ENCODE results near the gene UTF1. TPM values are rescaled to one million over a fixed set of nuclear protein-coding genes. Genes with fewer than 3 reads are reported as not detected.

The UTF1 gene
- total and polyA plus RNA-seq, 2 donors from 2014 or later, result not detected

GRCh38 chr10:133255323-133255722 lies 25.3 kb downstream of the UTF1 start:
- Histone ChIP-seq H3K4me3 (ENCODE audit: low read length in 3 of 3) (no peak overlapping the region), H3K36me3 (ENCODE audit: control insufficient read depth in 2 of 3, insufficient read depth in 3 of 3, low read length in 3 of 3) (no peaks in the 10 kb centered on the region), H3K4me1 (ENCODE audit: control insufficient read depth in 2 of 3, insufficient read depth in 2 of 3, low read depth in 1 of 3, low read length in 3 of 3) (peaks cover 0 to 7% (median 0%) of the 10 kb centered on the region in 3 donors), H3K27me3 (ENCODE audit: control insufficient read depth, insufficient read depth, low read length) (no peaks in the 10 kb centered on the region), H3K9me3 (ENCODE audit: control insufficient read depth in 2 of 3, insufficient read depth in 1 of 3, low read length in 3 of 3) (no peaks in the 10 kb centered on the region), H3K9ac (ENCODE audit: low read length in 3 of 3) (no peak overlapping the region), H3K27ac (ENCODE audit: low read depth in 2 of 2, low read length in 2 of 2) (no peak overlapping the region)
- TF ChIP-seq, protein P1, sequence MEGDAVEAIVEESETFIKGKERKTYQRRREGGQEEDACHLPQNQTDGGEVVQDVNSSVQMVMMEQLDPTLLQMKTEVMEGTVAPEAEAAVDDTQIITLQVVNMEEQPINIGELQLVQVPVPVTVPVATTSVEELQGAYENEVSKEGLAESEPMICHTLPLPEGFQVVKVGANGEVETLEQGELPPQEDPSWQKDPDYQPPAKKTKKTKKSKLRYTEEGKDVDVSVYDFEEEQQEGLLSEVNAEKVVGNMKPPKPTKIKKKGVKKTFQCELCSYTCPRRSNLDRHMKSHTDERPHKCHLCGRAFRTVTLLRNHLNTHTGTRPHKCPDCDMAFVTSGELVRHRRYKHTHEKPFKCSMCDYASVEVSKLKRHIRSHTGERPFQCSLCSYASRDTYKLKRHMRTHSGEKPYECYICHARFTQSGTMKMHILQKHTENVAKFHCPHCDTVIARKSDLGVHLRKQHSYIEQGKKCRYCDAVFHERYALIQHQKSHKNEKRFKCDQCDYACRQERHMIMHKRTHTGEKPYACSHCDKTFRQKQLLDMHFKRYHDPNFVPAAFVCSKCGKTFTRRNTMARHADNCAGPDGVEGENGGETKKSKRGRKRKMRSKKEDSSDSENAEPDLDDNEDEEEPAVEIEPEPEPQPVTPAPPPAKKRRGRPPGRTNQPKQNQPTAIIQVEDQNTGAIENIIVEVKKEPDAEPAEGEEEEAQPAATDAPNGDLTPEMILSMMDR (IDR thresholded peaks at IDR 0.05; ENCODE audit: borderline replicate concordance, extremely low read depth, insufficient read depth), result no peak
- DNase-seq (no peak), FAIRE-seq (no peak)
- intact Hi-C loops (cut with DNase I), result no loop called here

- no peaks in the 10 kb centered on the region for H3K36me3 ChIP-seq (ENCODE audit: control insufficient read depth in 2 of 3, insufficient read depth in 3 of 3, low read length in 3 of 3)
- no peaks in the 10 kb centered on the region for H3K27me3 ChIP-seq (ENCODE audit: control insufficient read depth, insufficient read depth, low read length)
- intact Hi-C loops (cut with DNase I), result no loop called here
- TF ChIP-seq, protein P1 (IDR thresholded peaks at IDR 0.05; ENCODE audit: borderline replicate concordance, extremely low read depth, insufficient read depth), result peak; percentile 53
- DNase-seq (peak in 3 of 5 donors; percentile 74 to 90 (median 75)), FAIRE-seq (no peak)
- peaks cover 0 to 13% (median 0%) of the 10 kb centered on the region in 3 donors for H3K4me1 ChIP-seq (ENCODE audit: control insufficient read depth in 2 of 3, insufficient read depth in 2 of 3, low read depth in 1 of 3, low read length in 3 of 3)
- H3K4me3 ChIP-seq (ENCODE audit: low read length in 3 of 3), result no peak overlapping the region
- H3K9ac ChIP-seq (ENCODE audit: low read length in 3 of 3), result no peak overlapping the region
- H3K27ac ChIP-seq (ENCODE audit: low read depth in 2 of 2, low read length in 2 of 2), result no peak overlapping the region
- no peaks in the 10 kb centered on the region for H3K9me3 ChIP-seq (ENCODE audit: control insufficient read depth in 2 of 3, insufficient read depth in 1 of 3, low read length in 3 of 3)
These were observed 27.6 kb downstream of the UTF1 start for GRCh38 chr10:133257489-133258065.

- TF ChIP-seq, protein P1 (IDR thresholded peaks at IDR 0.05; ENCODE audit: borderline replicate concordance, extremely low read depth, insufficient read depth), result no peak
- Histone ChIP-seq H3K36me3 (ENCODE audit: control insufficient read depth in 2 of 3, insufficient read depth in 3 of 3, low read length in 3 of 3) (no peaks in the 10 kb centered on the region), H3K9me3 (ENCODE audit: control insufficient read depth in 2 of 3, insufficient read depth in 1 of 3, low read length in 3 of 3) (no peaks in the 10 kb centered on the region), H3K4me1 (ENCODE audit: control insufficient read depth in 2 of 3, insufficient read depth in 2 of 3, low read depth in 1 of 3, low read length in 3 of 3) (peaks cover 0 to 16% (median 0%) of the 10 kb centered on the region in 3 donors), H3K27ac (ENCODE audit: low read depth in 2 of 2, low read length in 2 of 2) (no peak overlapping the region), H3K4me3 (ENCODE audit: low read length in 3 of 3) (no peak overlapping the region), H3K9ac (ENCODE audit: low read length in 3 of 3) (no peak overlapping the region), H3K27me3 (ENCODE audit: control insufficient read depth, insufficient read depth, low read length) (no peaks in the 10 kb centered on the region)
- intact Hi-C loops (cut with DNase I), result no loop called here
- FAIRE-seq (no peak), DNase-seq (no peak)
These were observed 28.2 kb downstream of the UTF1 start for GRCh38 chr10:133258066-133258817.

Data from kidney (tissue), 14 donors.